Liver (tissue), 9 donors: ENCODE measurements around the gene BMP8A. TPM values are rescaled to one million over a fixed set of nuclear protein-coding genes. Genes with fewer than 3 reads are reported as not detected.

Source experiments
- DNase-seq: peaks from one replicate; pipeline ENCODE4 v3.0.0-alpha.2; 2017; ENCODE audit warnings: low spot score
- H3K27ac ChIP-seq, 2 donors: one replicate each; pipeline ENCODE4 v1.7.0; 2013; ENCODE audit warnings: inconsistent platforms in 2 of 2, low read length in 2 of 2, control low read depth in 1 of 2, low read depth in 1 of 2, mild to moderate bottlenecking in 1 of 2
- H3K27me3 ChIP-seq, 4 donors: one replicate each; pipeline versions ENCODE4 v1.6.1 to v1.7.0; 2013; ENCODE audit warnings: low read length in 3 of 4, inconsistent platforms in 1 of 4, mild to moderate bottlenecking in 1 of 4, moderate library complexity in 1 of 4; ENCODE audit not compliant: control insufficient read depth in 4 of 4, insufficient read depth in 4 of 4
- H3K36me3 ChIP-seq, 4 donors: one replicate each; pipeline versions ENCODE4 v1.6.1 to v1.7.0; 2013; ENCODE audit warnings: low read length in 3 of 4, mild to moderate bottlenecking in 3 of 4, low read depth in 1 of 4, moderate library complexity in 1 of 4; ENCODE audit not compliant: control insufficient read depth in 4 of 4, insufficient read depth in 3 of 4
- H3K4me1 ChIP-seq, 4 donors: one replicate each; pipeline versions ENCODE4 v1.6.1 to v1.7.0; 2013; ENCODE audit warnings: low read length in 3 of 4, mild to moderate bottlenecking in 3 of 4, moderate library complexity in 1 of 4; ENCODE audit not compliant: control insufficient read depth in 4 of 4, insufficient read depth in 4 of 4
- H3K4me3 ChIP-seq, 3 donors: one replicate each; pipeline versions ENCODE4 v1.6.1 to v1.7.0; 2013; ENCODE audit warnings: low read length in 3 of 3, control low read depth in 1 of 3, low read depth in 1 of 3, mild to moderate bottlenecking in 1 of 3
- H3K9ac ChIP-seq, 2 donors: one replicate each; pipeline ENCODE4 v1.7.0; 2013; ENCODE audit warnings: low read length in 2 of 2, mild to moderate bottlenecking in 2 of 2, moderate library complexity in 2 of 2, control low read depth in 1 of 2, low read depth in 1 of 2
- H3K9me3 ChIP-seq, 4 donors: one replicate each; pipeline versions ENCODE4 v1.6.1 to v1.7.0; 2013; ENCODE audit warnings: low read length in 3 of 4; ENCODE audit not compliant: control insufficient read depth in 4 of 4
- ATF3 ChIP-seq: IDR thresholded peaks from 2 replicates; pipeline ENCODE4 v1.6.1; 2016; ENCODE audit warnings: antibody characterized with exemption
- CTCF ChIP-seq: fragments of 150-350 bp; IDR thresholded peaks from 2 replicates; pipeline ENCODE4 v1.5.1; 2017; ENCODE audit warnings: improper control_type of control experiment, low read depth, low read length; ENCODE audit not compliant: missing input control
- EGR1 ChIP-seq, 2 donors: IDR thresholded peaks; 2 replicates each; pipeline ENCODE4 v1.6.1; 2016 to 2018; ENCODE audit warnings: antibody characterized with exemption in 2 of 2, low read depth in 2 of 2
- FOXA1 ChIP-seq: IDR thresholded peaks from 2 replicates; pipeline ENCODE4 v1.6.1; 2016; ENCODE audit warnings: antibody characterized with exemption
- FOXA2 ChIP-seq: IDR thresholded peaks from 2 replicates; pipeline ENCODE4 v1.6.1; 2016; ENCODE audit warnings: antibody characterized with exemption
- GABPA ChIP-seq, 2 donors: IDR thresholded peaks in 1 of 2; conservative IDR thresholded peaks in 1 of 2; 2 replicates each; pipeline ENCODE4 v1.6.1; 2016; ENCODE audit warnings: antibody characterized with exemption in 2 of 2, mild to moderate bottlenecking in 1 of 2, moderate library complexity in 1 of 2
- HNF4A ChIP-seq, 2 donors: conservative IDR thresholded peaks; 2 replicates each; pipeline ENCODE4 v1.6.1; 2016; ENCODE audit warnings: antibody characterized with exemption in 2 of 2, mild to moderate bottlenecking in 2 of 2
- HNF4G ChIP-seq: IDR thresholded peaks from 2 replicates; pipeline ENCODE4 v1.6.1; 2016; ENCODE audit warnings: antibody characterized with exemption
- JUND ChIP-seq, 2 donors: IDR thresholded peaks; 2 replicates each; pipeline ENCODE4 v1.6.1; 2016; ENCODE audit warnings: antibody characterized with exemption in 2 of 2
- NR2F2 ChIP-seq: IDR thresholded peaks from 2 replicates; pipeline ENCODE4 v1.6.1; 2016; ENCODE audit warnings: antibody characterized with exemption
- RAD21 ChIP-seq, 2 donors: IDR thresholded peaks; 2 replicates each; pipeline ENCODE4 v1.6.1; 2016; ENCODE audit warnings: antibody characterized with exemption in 2 of 2, mild to moderate bottlenecking in 2 of 2
- REST ChIP-seq: IDR thresholded peaks from 2 replicates; pipeline ENCODE4 v1.6.1; 2016; ENCODE audit warnings: antibody characterized with exemption, mild to moderate bottlenecking
- RXRA ChIP-seq, 2 donors: IDR thresholded peaks; 2 replicates each; pipeline ENCODE4 v1.6.1; 2017 to 2018; ENCODE audit warnings: antibody characterized with exemption in 2 of 2, mild to moderate bottlenecking in 1 of 2
- SP1 ChIP-seq: IDR thresholded peaks from 2 replicates; pipeline ENCODE4 v1.6.1; 2018; ENCODE audit warnings: antibody characterized with exemption, mild to moderate bottlenecking
- YY1 ChIP-seq: IDR thresholded peaks from 2 replicates; pipeline ENCODE4 v1.6.1; 2016; ENCODE audit warnings: antibody characterized with exemption, mild to moderate bottlenecking
- ZBTB33 ChIP-seq: IDR thresholded peaks from 2 replicates; pipeline ENCODE4 v1.6.1; 2016; ENCODE audit warnings: antibody characterized with exemption
- WGBS: extraction: QIAGEN DNeasy Blood & Tissue Kit; methylation state at CpG from one replicate; pipeline ENCODE4 v1.1.7; 2013; 5-methylcytosine and 5-hydroxymethylcytosine counted together
- polyA plus RNA-seq, 2 donors: library from polyadenylated mRNA; stranded (reverse) in 1 of 2; unstranded in 1 of 2; fragments of 200-250 nt in 1 of 2; fragments of >200 nt in 1 of 2; fragmentation: Nextera tagmentation in 1 of 2; extraction: Ambion mirVana in 1 of 2; gene quantifications; one replicate each; pipeline versions ENCODE4 v1.2.1 to v1.2.3, GENCODE V29; 2013 to 2015
- total RNA-seq, 2 donors: library from RNA; depleted of rRNA; stranded (reverse); fragments of >200 nt; gene quantifications; one replicate each; pipeline ENCODE4 v1.2.3, GENCODE V29; 2014
- donor health status: healthy.
- donor health status: healthy.
- donor health status: healthy.
- donor health status: healthy.
- donor health status: healthy.

BMP8A gene
- total and polyA plus RNA-seq, 4 donors: not detected

GRCh38 chr1:39564340-39564739 lies 72.9 kb downstream of the BMP8A start:
- Histone ChIP-seq H3K9me3 (no peaks in the 10 kb centered on the region), H3K36me3 (peaks cover 30 to 89% (median 80%) of the 10 kb centered on the region in 4 donors), H3K4me1 (peaks cover 3 to 32% (median 28%) of the 10 kb centered on the region in 4 donors), H3K4me3 (no peak overlapping the region), H3K9ac (no peak overlapping the region), H3K27me3 (no peaks in the 10 kb centered on the region), H3K27ac (no peak overlapping the region)
- no peak for DNase-seq
- 91% methylated on average over 7 of the region's 7 CpGs for WGBS
- TF ChIP-seq RAD21 (IDR thresholded peaks at IDR 0.05) (no peak), CTCF (no peak), RXRA (IDR thresholded peaks at IDR 0.05) (no peak), JUND (IDR thresholded peaks at IDR 0.05) (no peak), FOXA1 (no peak), HNF4A (conservative IDR thresholded peaks at IDR 0.05) (no peak), ATF3 (no peak), EGR1 (IDR thresholded peaks at IDR 0.05; ENCODE audit: low read depth in 2 of 2) (no peak), HNF4G (no peak), GABPA (IDR thresholded peaks at IDR 0.05 in 1 of 2, conservative IDR thresholded peaks at IDR 0.05 in 1 of 2) (no peak), ZBTB33 (no peak), SP1 (no peak), FOXA2 (no peak), REST (no peak)

GRCh38 chr1:39564941-39565340 lies 73.5 kb downstream of the BMP8A start:
- Histone ChIP-seq H3K9ac (no peak overlapping the region), H3K4me3 (no peak overlapping the region), H3K9me3 (no peaks in the 10 kb centered on the region), H3K4me1 (peaks cover 3 to 36% (median 31%) of the 10 kb centered on the region in 4 donors), H3K27me3 (no peaks in the 10 kb centered on the region), H3K36me3 (peaks cover 30 to 95% (median 83%) of the 10 kb centered on the region in 4 donors), H3K27ac (no peak overlapping the region)
- TF ChIP-seq FOXA2: no peak
- no peak for TF ChIP-seq NR2F2
- TF ChIP-seq ZBTB33: no peak
- no peak for TF ChIP-seq RAD21 (IDR thresholded peaks at IDR 0.05)
- no peak for TF ChIP-seq YY1
- no peak for DNase-seq
- WGBS: 90% methylated on average over 6 of the region's 6 CpGs
